Measurements from ENCODE around the gene FAAP20.

FAAP20 gene

DNA sequence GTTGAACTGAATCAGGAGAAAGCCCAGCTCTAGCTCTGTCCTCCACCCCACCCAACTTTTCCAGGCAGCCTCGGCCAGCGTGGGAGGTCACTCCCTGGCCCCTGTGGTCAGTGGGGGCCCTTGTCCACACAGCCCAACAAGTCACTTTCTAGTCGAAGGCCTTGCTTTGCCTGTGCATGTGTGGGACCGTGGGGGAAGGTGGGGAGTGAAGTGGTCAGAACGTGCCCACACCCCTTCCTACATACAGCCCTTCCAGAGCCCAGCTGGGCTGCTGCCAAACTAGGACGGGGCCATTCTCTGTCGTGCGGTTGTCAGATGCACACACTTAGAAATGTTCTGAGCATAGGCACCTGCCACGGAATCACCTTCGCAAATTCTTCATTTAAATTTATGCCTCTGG lies 18.0 kb downstream of the FAAP20 start:
- DNase-seq: no peak

DNA sequence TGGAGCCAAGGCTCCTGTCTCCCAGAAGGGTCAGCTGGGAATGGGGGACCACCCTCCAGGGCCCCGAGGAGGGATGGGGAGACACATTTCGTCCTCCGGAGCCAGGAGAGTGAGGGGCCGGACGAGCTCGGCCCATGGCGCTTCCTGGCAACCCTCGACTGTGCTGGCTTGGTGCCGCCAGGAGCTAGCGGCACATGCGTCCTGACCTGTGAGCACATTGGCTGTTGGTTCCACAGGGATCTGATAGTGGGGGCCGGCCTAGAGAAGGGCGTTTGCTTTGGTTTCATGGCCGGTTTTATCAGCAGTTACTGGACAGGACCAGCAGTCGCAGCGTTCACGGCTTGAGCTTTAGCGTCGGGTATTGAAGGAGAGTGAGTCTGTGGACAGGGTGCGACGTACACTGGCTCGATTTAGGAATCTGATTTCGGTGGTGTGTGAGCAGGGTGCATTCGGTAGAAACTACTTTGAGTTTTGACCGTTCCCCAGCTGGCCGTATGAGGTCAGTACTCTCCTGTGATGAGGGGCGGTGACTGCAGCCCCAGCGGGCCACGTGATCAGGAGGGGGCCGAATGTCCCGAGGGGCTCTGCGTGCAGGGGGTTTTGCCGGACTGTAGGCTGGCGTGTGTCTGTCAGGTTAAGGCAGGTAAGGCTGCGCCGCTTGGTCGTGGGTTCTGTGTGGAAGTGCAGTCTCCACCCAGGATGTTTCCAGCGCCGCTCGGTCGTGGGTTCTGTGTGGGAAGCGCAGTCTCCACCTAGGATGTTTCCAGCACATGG lies 18.7 kb downstream of the FAAP20 start:
- DNase-seq: no peak

GRCh38 chr1:2175055-2175414 lies 19.5 kb downstream of the FAAP20 start:
- DNase-seq: no peak

GRCh38 chr1:2174348-2175054 lies 20.1 kb downstream of the FAAP20 start:
- peak; percentile 20 for DNase-seq

DNA sequence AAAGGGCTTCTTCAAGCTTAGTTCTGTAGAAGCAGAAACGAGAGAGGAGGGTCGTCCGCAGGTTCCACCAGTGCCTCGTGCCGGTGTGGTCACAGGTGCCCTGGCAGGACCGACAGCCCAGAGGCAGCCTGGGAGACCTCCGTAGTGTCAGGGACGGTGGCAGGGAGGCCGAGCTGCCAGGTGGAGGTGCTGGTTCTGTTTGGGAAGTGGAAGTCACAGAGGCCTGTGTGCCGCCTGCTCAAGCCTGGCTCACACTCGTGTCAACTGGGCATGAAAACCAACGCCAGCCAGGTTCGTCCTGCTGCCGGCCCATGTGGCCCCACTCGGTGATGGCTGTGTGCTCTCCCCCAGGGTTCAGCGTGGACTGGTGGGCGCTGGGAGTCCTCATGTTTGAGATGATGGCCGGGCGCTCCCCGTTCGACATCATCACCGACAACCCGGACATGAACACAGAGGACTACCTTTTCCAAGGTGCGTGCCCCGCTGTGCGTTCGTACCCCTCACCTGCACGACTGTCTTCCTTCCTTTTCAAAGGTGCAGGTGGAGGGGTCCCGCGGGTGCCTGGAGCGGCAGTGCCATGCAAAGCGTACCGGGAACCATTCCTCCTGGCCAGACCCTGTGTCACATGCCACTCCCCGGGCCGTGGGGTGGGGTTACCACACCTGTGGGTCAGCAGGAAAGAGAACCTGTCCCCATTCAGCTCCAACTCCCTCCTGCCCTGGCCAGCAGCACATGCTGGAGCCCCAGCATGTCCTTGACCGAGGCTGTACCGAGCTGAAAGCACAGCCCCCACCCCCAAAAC lies 20.8 kb downstream of the FAAP20 start:
- DNase-seq: no peak

DNA sequence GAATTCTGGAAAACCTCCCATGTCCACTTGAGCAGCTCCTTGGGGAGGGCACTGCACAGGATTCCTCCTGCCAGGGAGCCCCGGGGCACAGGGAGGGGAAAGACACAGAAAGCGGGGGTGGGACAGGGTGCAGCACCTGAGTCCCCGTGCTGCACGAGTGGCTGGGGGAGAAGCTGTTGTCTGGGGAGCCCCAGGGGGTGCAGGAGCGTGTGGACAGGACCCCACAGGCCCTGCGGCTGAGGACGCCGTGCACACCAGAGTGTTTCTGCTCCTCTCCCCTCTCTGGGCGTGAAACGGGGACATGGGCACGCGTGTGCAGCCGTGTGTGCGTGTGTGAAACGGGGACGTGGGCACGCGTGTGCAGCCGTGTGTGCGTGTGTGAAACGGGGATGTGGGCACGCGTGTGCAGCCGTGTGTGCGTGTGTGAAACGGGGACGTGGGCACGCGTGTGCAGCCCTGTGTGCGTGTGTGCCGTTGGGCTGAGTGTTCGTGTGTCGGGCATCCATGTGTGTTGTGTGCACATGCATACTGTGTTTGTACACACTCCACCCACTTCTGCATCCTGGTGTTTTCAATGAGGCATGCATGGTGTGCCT lies 21.9 kb downstream of the FAAP20 start:
- no peak for DNase-seq

- DNase-seq: no peak
Observed at GRCh38 chr1:2172012-2172411, 22.6 kb downstream of the FAAP20 start.

DNA sequence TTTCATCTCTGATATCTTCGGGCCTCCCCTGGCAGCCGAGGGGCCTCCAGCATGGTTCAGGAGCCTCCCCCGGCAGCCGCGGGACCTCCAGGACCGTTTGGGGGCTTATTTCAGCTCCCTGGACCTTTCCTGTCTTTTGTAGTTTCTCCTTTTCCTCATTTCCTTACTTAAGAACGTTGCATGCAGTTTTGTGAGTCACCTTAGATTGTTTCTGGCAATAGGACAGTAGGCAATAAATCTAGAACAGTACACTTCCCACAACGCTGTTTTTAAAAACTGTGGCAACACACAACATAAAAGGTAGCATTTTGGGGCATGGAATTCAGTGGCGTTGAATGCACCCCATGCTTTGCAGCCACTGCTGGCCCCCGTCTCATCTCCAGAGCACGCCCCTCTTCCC lies 24.4 kb downstream of the FAAP20 start:
- DNase-seq: no peak

DNA sequence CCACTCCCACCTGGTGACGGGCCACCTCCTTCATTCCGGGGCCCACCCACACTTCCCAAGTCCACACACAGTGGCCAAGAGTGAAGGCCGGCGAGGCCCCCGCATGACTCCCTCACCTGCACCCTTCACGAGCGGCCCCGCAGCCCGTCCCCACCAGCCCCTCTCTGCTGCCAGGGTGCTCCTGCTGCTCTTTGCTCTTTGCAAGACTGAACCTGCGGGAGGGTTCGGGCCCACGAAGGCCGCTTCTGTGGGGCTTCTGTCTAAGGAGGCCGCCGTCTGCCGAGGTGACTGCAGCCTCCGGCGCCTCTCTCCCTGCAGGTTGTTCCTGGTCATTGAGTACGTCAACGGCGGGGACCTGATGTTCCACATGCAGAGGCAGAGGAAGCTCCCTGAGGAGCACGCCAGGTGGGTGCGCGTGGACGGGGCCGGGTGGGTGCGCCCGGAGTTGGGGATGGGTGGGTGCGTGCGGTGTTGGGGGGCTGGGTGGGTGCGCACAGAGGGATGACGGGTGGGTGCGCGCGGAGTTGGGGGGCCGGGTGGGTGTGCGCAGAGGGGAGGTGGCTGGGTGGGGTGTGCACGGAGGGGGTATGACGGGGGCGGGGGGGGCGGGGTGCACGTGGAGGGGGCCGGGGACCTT lies 25.3 kb downstream of the FAAP20 start:
- DNase-seq: no peak

DNA sequence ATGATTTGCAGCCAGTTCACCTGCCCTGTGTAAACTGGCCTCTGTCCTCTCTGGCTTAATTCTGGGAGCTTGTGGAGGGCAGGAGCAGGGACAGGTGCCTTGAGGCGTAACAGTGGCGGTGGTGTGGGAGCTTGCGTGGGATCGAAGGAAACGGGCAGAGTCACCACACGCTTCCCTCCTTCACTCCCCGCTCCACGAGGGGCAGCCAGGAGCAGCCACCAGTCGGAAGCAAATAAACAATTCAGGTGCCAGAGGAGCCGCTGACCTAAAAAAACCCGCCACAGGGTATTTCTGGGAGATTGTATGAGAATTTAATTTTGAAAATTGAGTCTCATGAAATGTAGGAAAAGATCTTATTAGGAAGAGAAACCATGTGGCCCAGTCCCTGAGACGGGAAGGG lies 26.0 kb downstream of the FAAP20 start:
- no peak for DNase-seq

DNA sequence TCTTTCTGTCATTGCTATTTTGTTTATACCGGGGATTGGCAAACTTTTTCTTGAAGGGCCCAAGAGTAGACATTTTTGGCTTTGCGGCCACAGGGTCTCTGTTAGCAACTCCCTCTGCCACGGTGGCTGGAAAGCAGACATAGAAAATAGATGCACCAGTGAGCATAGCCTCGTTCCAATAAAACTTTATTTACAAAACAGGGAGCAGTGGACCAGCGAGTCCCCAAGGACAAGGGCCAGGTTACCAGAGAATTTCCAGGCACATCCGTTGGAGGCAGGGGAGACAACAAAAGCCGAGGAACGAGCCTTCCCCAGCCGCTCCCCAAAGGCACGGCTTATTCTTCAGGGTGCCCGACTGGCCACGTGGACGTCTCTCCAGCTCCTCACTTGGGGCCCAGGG lies 26.5 kb downstream of the FAAP20 start:
- DNase-seq: no peak

- no peak for DNase-seq
Observed at GRCh38 chr1:2166695-2167094, 27.9 kb downstream of the FAAP20 start.

- no peak for DNase-seq
Observed at GRCh38 chr1:2166254-2166653, 28.3 kb downstream of the FAAP20 start.

GRCh38 chr1:2165646-2166045 lies 28.9 kb downstream of the FAAP20 start:
- DNase-seq: no peak

- DNase-seq: no peak
Observed at GRCh38 chr1:2163205-2163604, 31.4 kb downstream of the FAAP20 start.

- no peak for DNase-seq
Observed at GRCh38 chr1:2160451-2161300, 33.9 kb downstream of the FAAP20 start.

DNA sequence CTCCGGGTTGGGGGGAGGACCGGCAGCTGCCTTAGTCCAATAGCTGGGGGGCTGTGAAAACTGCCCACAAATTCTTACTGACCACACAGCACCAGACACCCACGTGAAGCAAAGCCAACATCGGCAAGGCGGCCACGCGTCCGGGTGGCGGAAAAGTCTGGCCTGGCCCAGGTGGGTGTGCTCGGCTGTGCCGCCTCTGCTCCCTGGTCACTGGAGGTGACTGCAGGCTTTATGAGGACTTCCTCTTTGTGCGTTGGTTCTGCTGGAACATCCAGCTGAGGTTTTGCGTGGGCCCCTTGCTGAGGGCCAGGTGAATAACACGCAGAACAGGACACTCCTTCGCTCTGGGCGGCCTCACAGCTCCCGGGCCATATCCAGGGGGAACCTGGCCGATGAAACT lies 35.4 kb downstream of the FAAP20 start:
- no peak for DNase-seq

- no peak for DNase-seq
Observed at GRCh38 chr1:2158272-2158671, 36.3 kb downstream of the FAAP20 start.

GRCh38 chr1:2157856-2158255 lies 36.7 kb downstream of the FAAP20 start:
- DNase-seq: no peak

DNA sequence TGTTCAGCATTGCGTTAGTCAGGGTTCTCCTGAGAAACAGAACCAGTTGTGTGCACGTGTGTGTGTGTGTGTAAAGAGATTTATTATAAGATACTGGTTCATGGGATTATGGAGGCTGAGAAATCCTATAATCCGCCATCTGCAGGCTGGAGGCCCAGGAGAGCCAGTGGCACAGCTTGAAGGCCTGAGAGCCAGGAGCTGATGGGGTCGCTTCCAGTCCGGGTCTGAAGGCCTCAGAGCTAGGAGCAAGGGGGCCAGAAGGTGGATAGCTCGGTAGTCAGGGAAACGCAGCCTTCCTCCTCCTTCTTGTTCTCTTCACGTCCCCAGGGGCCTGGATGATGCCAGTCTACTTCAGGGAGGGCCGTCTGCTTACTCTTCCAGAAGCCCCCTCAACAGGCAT lies 37.7 kb downstream of the FAAP20 start:
- no peak for DNase-seq

DNA sequence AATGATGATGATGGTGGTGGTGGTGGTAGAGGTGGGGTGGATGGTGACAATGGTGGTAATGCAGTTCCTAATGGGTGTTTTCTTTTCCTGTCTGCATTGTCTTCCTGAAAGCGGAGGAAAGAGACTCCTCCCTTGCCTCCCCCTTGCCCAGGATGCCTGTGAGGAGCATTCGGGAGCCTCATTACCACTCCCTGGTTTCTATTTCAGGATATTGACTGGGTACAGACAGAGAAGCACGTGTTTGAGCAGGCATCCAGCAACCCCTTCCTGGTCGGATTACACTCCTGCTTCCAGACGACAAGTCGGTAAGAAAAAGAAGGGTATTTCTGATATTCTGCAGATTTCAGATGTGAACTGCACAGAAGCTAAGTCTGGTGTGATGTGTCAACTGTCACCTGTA lies 38.8 kb downstream of the FAAP20 start:
- DNase-seq: no peak

- DNase-seq: no peak
Observed at GRCh38 chr1:2155147-2155598, 39.4 kb downstream of the FAAP20 start.

All from SHP77 treated with DMSO at 0.1 percent for 48 hours (cell line).